Left ventricle myocardium inferior (tissue), 1 donor: ENCODE data around the gene ACSF3. TPM values are rescaled to one million over a fixed set of nuclear protein-coding genes. Genes with fewer than 3 reads are reported as not detected.
A peak's percentile ranks its signal among the peaks of the same experiment; 100 is the strongest.

ENCODE experiments used
- DNase-seq: peaks from one replicate; pipeline ENCODE4 v3.0.0-alpha.2; 2020
- H3K27ac ChIP-seq: fragments of 200-600 bp; replicated peaks from 2 replicates; pipeline ENCODE4 v1.8.0; 2021
- H3K27me3 ChIP-seq: fragments of 200-600 bp; 2 replicates; pipeline ENCODE4 v1.8.0; 2021; ENCODE audit warnings: low read depth
- H3K36me3 ChIP-seq: fragments of 200-600 bp; 2 replicates; pipeline ENCODE4 v1.8.0; 2021
- H3K4me1 ChIP-seq: fragments of 200-600 bp; 2 replicates; pipeline ENCODE4 v1.8.0; 2021
- H3K4me3 ChIP-seq: fragments of 200-600 bp; 2 replicates; pipeline ENCODE4 v1.8.0; 2021; ENCODE audit warnings: mild to moderate bottlenecking, moderate library complexity
- H3K9me3 ChIP-seq: fragments of 200-600 bp; replicated peaks from 2 replicates; pipeline ENCODE4 v1.8.0; 2021
- CTCF ChIP-seq: fragments of 200-600 bp; IDR thresholded peaks from 2 replicates; pipeline ENCODE4 v1.8.0; 2021; ENCODE audit warnings: antibody characterized with exemption, mild to moderate bottlenecking, borderline replicate concordance
- intact Hi-C: fragments of 100-400 bp; cut with micrococcal nuclease; formaldehyde crosslinking; loops from one replicate; pipeline ENCODE4 v1.11.0; 2022
- total RNA-seq: library from RNA; stranded (reverse); fragmentation: NEBNext Ultra II Directional; extraction: Animal tissue kit (Norgen Biotek cat#: 25700); gene quantifications from one replicate; pipeline ENCODE4 v1.2.1, GENCODE V29; 2021
- donor health status: DM: no; HTN: yes; CAD: no; lungs with severe emphysema.

The ACSF3 gene
- total RNA-seq, 1 donor from 2014 or later: 16.7 TPM

- peaks cover 30% of the 10 kb centered on the region for H3K4me1 ChIP-seq
- no peak overlapping the region for H3K4me3 ChIP-seq
- peaks cover 25% of the 10 kb centered on the region for H3K36me3 ChIP-seq
- no peak for DNase-seq
- H3K9me3 ChIP-seq: peaks cover 5% of the 10 kb centered on the region
- intact Hi-C loops: no loop called here
- peak overlapping the region; percentile 68 for H3K27ac ChIP-seq
- TF ChIP-seq CTCF: no peak
- H3K27me3 ChIP-seq: no peaks in the 10 kb centered on the region
Observed at GRCh38 chr16:89154390-89155183, 60.9 kb downstream of the ACSF3 start.

- H3K9me3 ChIP-seq: no peaks in the 10 kb centered on the region
- intact Hi-C loops: no loop called here
- no peaks in the 10 kb centered on the region for H3K27me3 ChIP-seq
- peaks cover 19% of the 10 kb centered on the region for H3K36me3 ChIP-seq
- peak; percentile 73 for DNase-seq
- H3K4me1 ChIP-seq: peaks cover 30% of the 10 kb centered on the region
- peak overlapping the region; percentile 68 for H3K27ac ChIP-seq
- no peak overlapping the region for H3K4me3 ChIP-seq
- no peak for TF ChIP-seq CTCF
Observed at GRCh38 chr16:89155184-89155679, 61.6 kb downstream of the ACSF3 start.

- H3K27me3 ChIP-seq: no peaks in the 10 kb centered on the region
- no peaks in the 10 kb centered on the region for H3K9me3 ChIP-seq
- H3K36me3 ChIP-seq: peaks cover 10% of the 10 kb centered on the region
- H3K4me1 ChIP-seq: peaks cover 30% of the 10 kb centered on the region
- intact Hi-C loops: no loop called here
- no peak overlapping the region for H3K4me3 ChIP-seq
- no peak for DNase-seq
- no peak for TF ChIP-seq CTCF
- peak overlapping the region; percentile 68 for H3K27ac ChIP-seq
Observed at GRCh38 chr16:89155851-89156739, 62.4 kb downstream of the ACSF3 start.

GRCh38 chr16:89156740-89157645, 63.3 kb downstream of the ACSF3 start:
- H3K36me3 ChIP-seq: peaks cover 2% of the 10 kb centered on the region
- intact Hi-C loops: no loop called here
- H3K4me3 ChIP-seq: no peak overlapping the region
- H3K4me1 ChIP-seq: peaks cover 30% of the 10 kb centered on the region
- no peaks in the 10 kb centered on the region for H3K9me3 ChIP-seq
- DNase-seq: no peak
- no peaks in the 10 kb centered on the region for H3K27me3 ChIP-seq
- H3K27ac ChIP-seq: no peak overlapping the region
- no peak for TF ChIP-seq CTCF

GRCh38 chr16:89157778-89158177, 64.1 kb downstream of the ACSF3 start:
- Histone ChIP-seq H3K4me3 (no peak overlapping the region), H3K9me3 (no peaks in the 10 kb centered on the region), H3K27me3 (peaks cover 4% of the 10 kb centered on the region), H3K36me3 (no peaks in the 10 kb centered on the region), H3K4me1 (peaks cover 30% of the 10 kb centered on the region), H3K27ac (no peak overlapping the region)
- DNase-seq: no peak
- TF ChIP-seq CTCF: no peak
- intact Hi-C loops: no loop called here
